Measurements from ENCODE around the gene KRT71. TPM values are rescaled to one million over a fixed set of nuclear protein-coding genes. Genes with fewer than 3 reads are reported as not detected.

The KRT71 gene
- total RNA-seq, 2 experiments from 2014 or later, result not detected

DNA sequence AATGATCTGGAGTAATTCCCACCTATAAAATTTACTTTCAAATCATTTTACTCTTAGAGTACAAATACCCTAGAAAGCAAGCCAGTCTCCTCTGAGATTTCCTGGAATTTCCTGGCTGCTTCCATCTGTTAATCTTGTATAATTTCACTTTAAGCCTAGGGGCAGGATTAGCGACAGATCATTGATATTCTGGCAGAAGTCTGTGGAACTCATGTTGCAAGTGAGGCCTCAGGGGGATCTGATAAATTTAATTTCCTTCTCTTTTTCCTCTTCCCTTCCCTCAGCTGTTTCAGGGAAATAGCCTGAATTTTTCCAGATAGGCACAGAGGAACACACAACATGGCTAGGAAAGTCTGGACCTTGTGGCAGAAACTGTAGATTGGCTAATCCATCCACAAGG lies 54.0 kb downstream of the KRT71 start:
- CTCF ChIA-PET (ENCODE audit: unreplicated experiment), result no interaction called here
- H2AFZ ChIP-seq (ENCODE audit: low read length), result no peak overlapping the region
- no peaks in the 10 kb centered on the region for H3K79me2 ChIP-seq (ENCODE audit: insufficient read depth, low read depth, low read length)
- H4K20me1 ChIP-seq (ENCODE audit: insufficient read depth, low read length), result no peaks in the 10 kb centered on the region
- no peak overlapping the region for H3K4me3 ChIP-seq (ENCODE audit: low read depth, low read length, poor library complexity, severe bottlenecking)
- peaks cover 21% of the 10 kb centered on the region for H3K4me1 ChIP-seq (ENCODE audit: insufficient read depth, low read length, poor library complexity, severe bottlenecking)
- intact Hi-C loops (cut with micrococcal nuclease; ENCODE audit: unreplicated experiment), result no loop called here
- POLR2A ChIA-PET, result no interaction called here
- no peaks in the 10 kb centered on the region for H3K36me3 ChIP-seq (ENCODE audit: insufficient read depth, low read length)
- H3K9me3 ChIP-seq (ENCODE audit: low read length), result no peaks in the 10 kb centered on the region
- TF ChIP-seq EZH2phosphoT487 (IDR thresholded peaks at IDR 0.05; ENCODE audit: borderline replicate concordance, low read depth, low read length), result no peak
- TF ChIP-seq, protein P1, sequence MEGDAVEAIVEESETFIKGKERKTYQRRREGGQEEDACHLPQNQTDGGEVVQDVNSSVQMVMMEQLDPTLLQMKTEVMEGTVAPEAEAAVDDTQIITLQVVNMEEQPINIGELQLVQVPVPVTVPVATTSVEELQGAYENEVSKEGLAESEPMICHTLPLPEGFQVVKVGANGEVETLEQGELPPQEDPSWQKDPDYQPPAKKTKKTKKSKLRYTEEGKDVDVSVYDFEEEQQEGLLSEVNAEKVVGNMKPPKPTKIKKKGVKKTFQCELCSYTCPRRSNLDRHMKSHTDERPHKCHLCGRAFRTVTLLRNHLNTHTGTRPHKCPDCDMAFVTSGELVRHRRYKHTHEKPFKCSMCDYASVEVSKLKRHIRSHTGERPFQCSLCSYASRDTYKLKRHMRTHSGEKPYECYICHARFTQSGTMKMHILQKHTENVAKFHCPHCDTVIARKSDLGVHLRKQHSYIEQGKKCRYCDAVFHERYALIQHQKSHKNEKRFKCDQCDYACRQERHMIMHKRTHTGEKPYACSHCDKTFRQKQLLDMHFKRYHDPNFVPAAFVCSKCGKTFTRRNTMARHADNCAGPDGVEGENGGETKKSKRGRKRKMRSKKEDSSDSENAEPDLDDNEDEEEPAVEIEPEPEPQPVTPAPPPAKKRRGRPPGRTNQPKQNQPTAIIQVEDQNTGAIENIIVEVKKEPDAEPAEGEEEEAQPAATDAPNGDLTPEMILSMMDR (conservative IDR thresholded peaks at IDR 0.05; ENCODE audit: low read length), result no peak
- no peaks in the 10 kb centered on the region for H3K9me2 ChIP-seq (ENCODE audit: insufficient read depth, low read length)
- H3K4me2 ChIP-seq (ENCODE audit: low read length), result no peak overlapping the region
- no TSS peak for BruUV-seq (replicated peaks)
- H3K27ac ChIP-seq (ENCODE audit: low read depth, low read length, poor library complexity, severe bottlenecking), result no peak overlapping the region
- no peak for DNase-seq (ENCODE audit: low spot score)

DNA sequence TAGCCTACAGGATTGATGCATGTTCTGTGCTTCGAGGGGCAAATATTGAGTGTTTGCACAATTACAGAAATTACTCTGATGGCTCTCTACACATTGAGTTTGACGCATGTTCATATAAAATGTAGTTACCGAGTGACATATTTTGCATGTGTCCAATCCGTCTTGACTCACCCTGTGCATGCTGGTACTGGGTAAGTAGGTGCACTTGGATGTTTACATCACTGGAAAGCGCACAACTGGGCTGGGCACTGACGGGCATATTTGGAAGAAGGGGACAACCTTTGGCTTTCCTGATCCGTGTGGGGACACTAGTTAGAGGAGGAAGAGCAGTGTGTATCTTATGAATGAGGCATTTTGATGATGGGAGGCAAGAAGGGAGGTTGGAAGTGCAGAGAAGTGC lies 55.0 kb downstream of the KRT71 start:
- Histone ChIP-seq H4K20me1 (ENCODE audit: insufficient read depth, low read length) (no peaks in the 10 kb centered on the region), H3K4me2 (ENCODE audit: low read length) (no peak overlapping the region), H3K9me3 (ENCODE audit: low read length) (no peaks in the 10 kb centered on the region), H3K4me1 (ENCODE audit: insufficient read depth, low read length, poor library complexity, severe bottlenecking) (peaks cover 21% of the 10 kb centered on the region), H3K27ac (ENCODE audit: low read depth, low read length, poor library complexity, severe bottlenecking) (no peak overlapping the region), H3K36me3 (ENCODE audit: insufficient read depth, low read length) (no peaks in the 10 kb centered on the region), H3K9me2 (ENCODE audit: insufficient read depth, low read length) (no peaks in the 10 kb centered on the region), H2AFZ (ENCODE audit: low read length) (no peak overlapping the region), H3K79me2 (ENCODE audit: insufficient read depth, low read depth, low read length) (no peaks in the 10 kb centered on the region), H3K4me3 (ENCODE audit: low read depth, low read length, poor library complexity, severe bottlenecking) (no peak overlapping the region)
- BruUV-seq (replicated peaks), result no TSS peak
- intact Hi-C loops (cut with micrococcal nuclease; ENCODE audit: unreplicated experiment), result no loop called here
- ChIA-PET CTCF (ENCODE audit: unreplicated experiment) (no interaction called here), POLR2A (no interaction called here)
- DNase-seq (ENCODE audit: low spot score), result no peak
- TF ChIP-seq EZH2phosphoT487 (IDR thresholded peaks at IDR 0.05; ENCODE audit: borderline replicate concordance, low read depth, low read length), result no peak
- TF ChIP-seq, protein P1 (conservative IDR thresholded peaks at IDR 0.05; ENCODE audit: low read length), result no peak

- no TSS peak for BruUV-seq (replicated peaks)
- POLR2A ChIA-PET, result interaction anchor here (0.6 kb wide), 2 partner anchors 323 to 395 kb away, joined by 3 to 5 read pairs; no protein-coding TSS in a partner anchor
- Histone ChIP-seq H3K9me2 (ENCODE audit: insufficient read depth, low read length) (no peaks in the 10 kb centered on the region), H3K27ac (ENCODE audit: low read depth, low read length, poor library complexity, severe bottlenecking) (no peak overlapping the region), H3K79me2 (ENCODE audit: insufficient read depth, low read depth, low read length) (no peaks in the 10 kb centered on the region), H3K36me3 (ENCODE audit: insufficient read depth, low read length) (no peaks in the 10 kb centered on the region), H2AFZ (ENCODE audit: low read length) (0 out of 2 replicates have a peak overlapping the region, but pooled peaks have one; percentile 34), H3K4me3 (ENCODE audit: low read depth, low read length, poor library complexity, severe bottlenecking) (no peak overlapping the region), H3K4me2 (ENCODE audit: low read length) (peak overlapping the region; percentile 48), H3K9me3 (ENCODE audit: low read length) (no peaks in the 10 kb centered on the region), H4K20me1 (ENCODE audit: insufficient read depth, low read length) (no peaks in the 10 kb centered on the region), H3K4me1 (ENCODE audit: insufficient read depth, low read length, poor library complexity, severe bottlenecking) (peaks cover 21% of the 10 kb centered on the region)
- no peak for DNase-seq (ENCODE audit: low spot score)
- no peak for TF ChIP-seq EZH2phosphoT487 (IDR thresholded peaks at IDR 0.05; ENCODE audit: borderline replicate concordance, low read depth, low read length)
- TF ChIP-seq, protein P1 (conservative IDR thresholded peaks at IDR 0.05; ENCODE audit: low read length), result no peak
- intact Hi-C loops (cut with micrococcal nuclease; ENCODE audit: unreplicated experiment), result no loop called here
- CTCF ChIA-PET (ENCODE audit: unreplicated experiment), result interaction anchor here (0.6 kb wide), 1 partner anchor 113 kb away, joined by 3 read pairs; no protein-coding TSS in a partner anchor
These were observed 56.3 kb downstream of the KRT71 start for GRCh38 chr12:52496590-52497071.
